ENCODE data around the gene TNFRSF1A.

Gene TNFRSF1A

DNA sequence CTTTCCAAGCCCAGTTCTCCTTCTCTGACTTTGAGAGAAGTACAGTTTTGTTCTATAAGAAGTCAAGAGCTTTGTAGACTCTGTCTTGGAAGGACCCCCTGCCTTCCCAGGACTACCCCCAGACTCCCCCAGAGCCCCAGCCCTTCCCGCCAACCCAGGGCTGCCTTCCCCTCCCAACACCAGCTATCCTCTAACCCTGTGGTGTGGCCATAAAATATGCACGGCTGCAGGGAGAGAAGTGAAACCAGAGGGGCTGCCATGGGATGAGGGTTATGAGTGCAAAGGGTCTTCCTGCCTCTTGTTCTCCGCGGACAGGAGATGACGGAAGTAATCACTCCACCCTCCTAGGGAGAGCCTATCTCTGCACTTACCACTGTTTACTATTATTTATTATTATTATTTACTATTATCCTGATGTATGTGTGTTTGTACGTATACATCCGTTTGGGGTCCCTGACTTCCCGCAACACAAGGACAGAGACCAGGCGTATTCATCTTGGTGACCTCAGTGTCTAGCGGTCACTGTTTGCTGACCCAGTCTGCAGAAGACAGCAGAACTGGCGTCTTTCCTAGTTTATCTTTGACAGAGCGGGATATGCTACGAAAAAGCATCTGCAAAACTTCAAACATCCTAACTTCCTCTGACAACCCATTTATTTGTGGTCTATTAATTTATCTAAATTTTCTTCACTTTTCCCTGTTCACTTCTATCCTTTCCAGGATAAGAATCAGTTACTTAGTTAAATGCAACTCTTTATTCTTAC is 37.0 kb upstream of the TNFRSF1A start:
- Histone ChIP-seq H3K4me3 (no peak overlapping the region), H3K27ac (peak overlapping the region in 1 of 2 donors; percentile 45)
- no peak for DNase-seq (ENCODE audit: low spot score)
- TF ChIP-seq, protein P1, sequence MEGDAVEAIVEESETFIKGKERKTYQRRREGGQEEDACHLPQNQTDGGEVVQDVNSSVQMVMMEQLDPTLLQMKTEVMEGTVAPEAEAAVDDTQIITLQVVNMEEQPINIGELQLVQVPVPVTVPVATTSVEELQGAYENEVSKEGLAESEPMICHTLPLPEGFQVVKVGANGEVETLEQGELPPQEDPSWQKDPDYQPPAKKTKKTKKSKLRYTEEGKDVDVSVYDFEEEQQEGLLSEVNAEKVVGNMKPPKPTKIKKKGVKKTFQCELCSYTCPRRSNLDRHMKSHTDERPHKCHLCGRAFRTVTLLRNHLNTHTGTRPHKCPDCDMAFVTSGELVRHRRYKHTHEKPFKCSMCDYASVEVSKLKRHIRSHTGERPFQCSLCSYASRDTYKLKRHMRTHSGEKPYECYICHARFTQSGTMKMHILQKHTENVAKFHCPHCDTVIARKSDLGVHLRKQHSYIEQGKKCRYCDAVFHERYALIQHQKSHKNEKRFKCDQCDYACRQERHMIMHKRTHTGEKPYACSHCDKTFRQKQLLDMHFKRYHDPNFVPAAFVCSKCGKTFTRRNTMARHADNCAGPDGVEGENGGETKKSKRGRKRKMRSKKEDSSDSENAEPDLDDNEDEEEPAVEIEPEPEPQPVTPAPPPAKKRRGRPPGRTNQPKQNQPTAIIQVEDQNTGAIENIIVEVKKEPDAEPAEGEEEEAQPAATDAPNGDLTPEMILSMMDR (IDR thresholded peaks at IDR 0.05): no peak

GRCh38 chr12:6377667-6377994 is 35.8 kb upstream of the TNFRSF1A start:
- DNase-seq (ENCODE audit: low spot score): no peak
- Histone ChIP-seq H3K27ac (peak overlapping the region; percentile 54 to 85), H3K4me3 (no peak overlapping the region)
- TF ChIP-seq, protein P1 (IDR thresholded peaks at IDR 0.05): no peak

- peak overlapping the region; percentile 15 for H3K4me3 ChIP-seq
- peak overlapping the region; percentile 54 to 85 for H3K27ac ChIP-seq
- TF ChIP-seq, protein P1 (IDR thresholded peaks at IDR 0.05): no peak
- no peak for DNase-seq (ENCODE audit: low spot score)
Observed at GRCh38 chr12:6376870-6377666, 35.2 kb upstream of the TNFRSF1A start.

GRCh38 chr12:6376079-6376869 is 34.4 kb upstream of the TNFRSF1A start:
- peak overlapping the region; percentile 15 for H3K4me3 ChIP-seq
- DNase-seq (ENCODE audit: low spot score): no peak
- TF ChIP-seq, protein P1 (IDR thresholded peaks at IDR 0.05): no peak
- peak overlapping the region; percentile 54 to 85 for H3K27ac ChIP-seq

- Histone ChIP-seq H3K4me3 (peak within 1 kb of the TSS; percentile 15), H3K27ac (peak within 1 kb of the TSS; percentile 54 to 85)
- no peak for DNase-seq (ENCODE audit: low spot score)
- TF ChIP-seq, protein P1 (IDR thresholded peaks at IDR 0.05): no peak
Observed at GRCh38 chr12:6375269-6376078, 33.6 kb upstream of the TNFRSF1A start, which contains the start of gene SCNN1A. SCNN1A (minus strand) TSS chr12:6375563; CDS start chr12:6374783, 780 bp downstream.

DNA sequence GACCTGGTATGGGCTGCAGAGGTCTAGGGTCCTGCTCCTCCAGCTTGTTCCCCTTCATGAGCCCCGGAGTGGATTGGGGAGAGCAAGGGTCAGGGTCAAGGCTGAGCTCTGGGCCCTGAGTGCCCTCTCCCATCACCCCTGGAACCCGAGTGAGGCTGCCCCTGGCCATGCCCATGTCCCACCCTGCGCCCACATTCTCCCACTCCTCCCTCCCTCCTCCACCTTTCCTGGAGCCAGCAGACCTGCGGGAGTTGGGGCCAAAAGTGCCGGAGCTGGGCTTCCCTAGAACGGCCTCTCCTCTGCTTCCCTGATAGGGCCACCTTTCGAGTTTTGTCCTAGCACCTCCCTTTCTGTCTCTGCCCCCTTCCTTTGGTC is 32.9 kb upstream of the TNFRSF1A start:
- TF ChIP-seq, protein P1 (IDR thresholded peaks at IDR 0.05): no peak
- DNase-seq (ENCODE audit: low spot score): no peak
- H3K27ac ChIP-seq: peak overlapping the region in 1 of 2 donors; percentile 85
- H3K4me3 ChIP-seq: no peak overlapping the region
